NCI-H2107 treated with DMSO at 0.1 percent for 48 hours (cell line): ENCODE data around the gene ZBTB42.
"Not testable (repeated sequence)": the region's sequence is repeated elsewhere in the genome, so short reads cannot be mapped to it uniquely, and the experiment has no call there.

Experiments used
- DNase-seq: peaks from one replicate; lab custom pipeline; 2025; ENCODE audit not compliant: unreplicated experiment; lab: John Stamatoyannopoulos, UW

Gene ZBTB42

GRCh38 chr14:104806625-104807465, 5.9 kb downstream of the ZBTB42 start:
- DNase-seq: no peak

GRCh38 chr14:104808456-104808855, 7.6 kb downstream of the ZBTB42 start:
- no peak for DNase-seq

GRCh38 chr14:104810316-104810715, 9.4 kb downstream of the ZBTB42 start:
- no peak for DNase-seq

GRCh38 chr14:104813286-104813685, 12.4 kb downstream of the ZBTB42 start:
- no peak for DNase-seq

- not testable (repeated sequence) for DNase-seq
Measured at GRCh38 chr14:104814701-104815100, 13.8 kb downstream of the ZBTB42 start.

- DNase-seq: no peak
Measured at GRCh38 chr14:104816616-104816884, 15.6 kb downstream of the ZBTB42 start.

GRCh38 chr14:104817930-104818713, 17.2 kb downstream of the ZBTB42 start:
- DNase-seq: no peak

- DNase-seq: no peak
Measured at GRCh38 chr14:104818714-104819161, 17.8 kb downstream of the ZBTB42 start.

- DNase-seq: no peak
Measured at GRCh38 chr14:104819361-104819781, 18.5 kb downstream of the ZBTB42 start.

GRCh38 chr14:104820669-104821228, 19.8 kb downstream of the ZBTB42 start:
- DNase-seq: peak; percentile 23

GRCh38 chr14:104821229-104821945, 20.5 kb downstream of the ZBTB42 start:
- no peak for DNase-seq

- no peak for DNase-seq
Measured at GRCh38 chr14:104821971-104822608, 21.2 kb downstream of the ZBTB42 start.

- no peak for DNase-seq
Measured at GRCh38 chr14:104822821-104823615, 22.1 kb downstream of the ZBTB42 start.

GRCh38 chr14:104824353-104824997, 23.6 kb downstream of the ZBTB42 start:
- DNase-seq: no peak

- peak; percentile 86 for DNase-seq
Measured at GRCh38 chr14:104826189-104826860, 25.4 kb downstream of the ZBTB42 start.

- DNase-seq: no peak
Measured at GRCh38 chr14:104826861-104827176, 25.9 kb downstream of the ZBTB42 start.

GRCh38 chr14:104827177-104828055, 26.5 kb downstream of the ZBTB42 start:
- peak; percentile 29 for DNase-seq

- DNase-seq: no peak
Measured at GRCh38 chr14:104830781-104831180, 29.9 kb downstream of the ZBTB42 start.
